ENCODE measurements around the gene SPECC1L.
"Not testable (repeated sequence)": the region's sequence is repeated elsewhere in the genome, so short reads cannot be mapped to it uniquely, and the experiment has no call there.

SPECC1L gene

GRCh38 chr22:24270556-24271385 is at the start of gene SPECC1L:
TSS of gene SPECC1L (plus strand) at chr22:24270831. CDS start at chr22:24302232, 31,401 bp downstream.
- DNase-seq: peak; percentile 17

DNA sequence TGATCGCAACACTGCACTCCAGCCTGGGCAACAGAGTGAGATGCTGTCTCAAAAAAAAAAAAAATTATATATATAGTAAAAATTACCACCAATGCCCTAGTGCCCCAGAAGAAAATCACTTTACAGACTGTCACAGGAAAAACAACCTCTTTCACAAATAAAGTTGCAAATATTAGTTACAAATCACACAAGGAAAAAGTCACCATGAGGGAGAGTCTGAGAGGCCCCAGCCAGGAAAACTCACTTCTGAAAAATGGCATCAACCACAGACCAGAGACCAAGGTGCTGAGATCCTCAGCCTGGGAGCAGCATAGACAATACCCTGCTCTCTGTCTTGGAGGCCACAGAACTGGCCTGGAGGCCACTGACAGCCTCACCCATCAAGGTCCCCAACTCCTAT is 46.2 kb upstream of the SPECC1L start:
- no peak for DNase-seq

- no peak for DNase-seq
Measured at GRCh38 chr22:24225044-24225601, 45.5 kb upstream of the SPECC1L start.

DNA sequence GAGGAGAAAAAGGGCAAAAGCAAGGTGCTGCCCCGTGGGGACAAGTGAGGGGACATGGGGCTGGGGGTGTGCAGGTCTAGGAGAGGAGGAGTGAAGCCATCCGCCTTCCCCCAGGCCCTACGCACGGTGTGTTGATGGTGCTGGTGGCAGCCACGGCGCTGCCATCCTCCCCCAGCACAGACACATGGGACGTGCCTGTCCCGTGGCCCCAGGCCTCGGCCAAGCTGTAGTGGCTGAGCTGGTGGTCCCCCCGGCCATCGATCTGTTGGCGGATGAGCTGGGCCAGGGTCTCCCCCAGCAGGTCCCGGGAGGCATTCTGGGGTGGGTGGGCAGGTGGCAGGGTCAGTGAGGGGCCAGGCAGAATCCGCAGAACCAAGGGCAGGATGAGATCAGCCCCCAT is 44.7 kb upstream of the SPECC1L start:
- DNase-seq: no peak

GRCh38 chr22:24230911-24231656 is 39.5 kb upstream of the SPECC1L start:
- DNase-seq: no peak

- no peak for DNase-seq
Measured at GRCh38 chr22:24231706-24232105, 38.9 kb upstream of the SPECC1L start.

- DNase-seq: no peak
Measured at GRCh38 chr22:24232124-24232523, 38.5 kb upstream of the SPECC1L start.

DNA sequence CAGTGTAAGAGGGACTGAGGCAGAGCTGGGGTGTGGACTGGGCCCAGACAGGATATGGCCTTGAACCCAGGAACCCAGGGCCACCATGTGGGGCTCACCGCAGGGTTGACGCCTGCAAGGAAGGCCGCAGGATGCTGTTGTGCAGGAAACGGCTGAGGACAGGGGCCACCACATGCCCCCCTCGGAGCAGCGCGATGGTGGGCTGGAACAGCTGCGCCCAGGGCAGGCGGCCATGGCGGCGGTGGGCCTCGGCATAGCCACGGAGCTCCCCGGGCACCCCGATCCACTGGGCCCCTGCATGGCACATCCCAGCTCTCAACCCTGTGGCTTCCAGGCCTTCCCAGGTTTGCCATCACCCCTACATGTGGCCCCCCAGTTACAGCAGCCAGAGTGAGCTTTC is 37.9 kb upstream of the SPECC1L start:
- DNase-seq: no peak

DNA sequence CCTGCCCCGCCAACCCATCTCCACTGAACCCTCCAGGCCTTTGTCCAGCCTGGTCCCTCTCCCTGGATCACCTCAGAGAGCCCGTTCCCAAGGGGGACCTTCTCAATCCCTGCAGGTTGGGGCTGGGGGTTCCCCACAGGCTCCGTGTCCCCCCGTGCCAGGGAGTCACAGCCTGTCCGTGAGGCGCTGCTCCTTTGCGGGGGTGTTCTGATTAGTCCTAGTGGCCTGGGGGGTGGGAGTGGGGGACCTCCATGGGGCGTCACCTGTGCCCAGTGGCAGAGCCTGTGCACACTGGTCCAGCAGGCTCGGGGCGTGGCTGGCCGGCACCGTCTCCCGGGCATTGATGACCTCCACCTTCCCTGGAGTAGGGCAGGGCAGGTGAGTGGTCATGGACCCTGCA is 37.4 kb upstream of the SPECC1L start:
- no peak for DNase-seq

- DNase-seq: no peak
Measured at GRCh38 chr22:24233816-24234215, 36.8 kb upstream of the SPECC1L start.

DNA sequence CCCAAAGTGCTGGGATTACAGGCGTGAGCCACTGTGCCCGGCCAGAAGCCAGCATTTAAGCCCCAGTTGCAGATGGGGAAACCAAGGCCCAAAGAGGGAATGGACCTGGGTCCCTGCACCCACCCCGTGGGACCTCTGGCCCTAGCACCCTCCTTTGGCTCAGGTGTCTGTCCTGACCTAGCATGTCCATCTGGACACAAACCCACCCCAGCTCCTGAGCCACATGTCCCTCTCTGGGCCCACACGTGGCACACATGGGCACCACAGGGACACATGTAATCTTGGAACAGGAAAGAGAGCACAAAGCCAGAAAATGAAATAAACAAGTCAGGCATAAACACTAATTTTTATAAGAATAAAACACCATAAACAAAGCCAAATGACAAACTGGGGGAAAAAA is 35.3 kb upstream of the SPECC1L start:
- DNase-seq: no peak

GRCh38 chr22:24236656-24237055 is 34.0 kb upstream of the SPECC1L start:
- no peak for DNase-seq

GRCh38 chr22:24238101-24238694 is 32.4 kb upstream of the SPECC1L start:
- not testable (repeated sequence) for DNase-seq

DNA sequence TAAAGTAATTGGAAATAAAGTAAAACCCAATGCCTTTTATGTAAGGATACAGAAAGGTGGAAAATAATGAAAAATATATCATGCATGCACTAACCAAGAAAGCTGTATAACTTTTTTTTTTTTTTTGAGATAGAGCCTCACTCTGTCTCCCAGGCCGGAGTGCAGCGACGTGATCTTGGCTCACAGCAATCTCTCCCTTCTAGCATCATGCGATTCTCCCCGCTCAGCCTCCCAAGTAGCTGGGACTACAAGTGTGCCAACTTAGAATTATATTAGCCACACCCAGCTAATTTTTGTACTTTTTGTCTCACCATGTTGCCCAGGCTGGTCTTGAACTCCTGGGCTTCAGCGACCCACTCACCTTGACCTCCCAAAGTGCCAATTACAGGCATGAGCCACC is 30.2 kb upstream of the SPECC1L start:
- no peak for DNase-seq

- not testable (repeated sequence) for DNase-seq
Measured at GRCh38 chr22:24240985-24241692, 29.5 kb upstream of the SPECC1L start.

DNA sequence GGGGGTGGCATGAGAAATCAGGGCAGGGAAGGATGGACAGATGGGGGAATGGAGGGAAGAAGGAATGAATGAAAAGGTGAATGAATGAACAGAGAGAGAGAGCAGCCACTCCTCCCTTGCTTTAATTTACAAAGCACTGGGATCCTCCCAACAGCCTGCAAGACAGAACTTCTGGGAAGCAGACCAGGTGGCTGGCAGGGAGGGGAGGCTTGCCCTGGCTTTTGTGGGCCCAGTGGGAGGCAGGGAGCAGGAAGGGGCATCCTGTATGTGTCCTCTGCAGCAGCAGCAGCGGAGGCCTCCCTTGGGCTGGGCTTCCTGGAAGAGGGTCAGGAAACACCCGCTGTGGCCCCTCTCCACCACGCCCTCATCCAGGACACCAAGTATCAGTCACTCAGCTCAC is 27.2 kb upstream of the SPECC1L start:
- DNase-seq: not testable (repeated sequence)

- no peak for DNase-seq
Measured at GRCh38 chr22:24244144-24244787, 26.4 kb upstream of the SPECC1L start.

DNA sequence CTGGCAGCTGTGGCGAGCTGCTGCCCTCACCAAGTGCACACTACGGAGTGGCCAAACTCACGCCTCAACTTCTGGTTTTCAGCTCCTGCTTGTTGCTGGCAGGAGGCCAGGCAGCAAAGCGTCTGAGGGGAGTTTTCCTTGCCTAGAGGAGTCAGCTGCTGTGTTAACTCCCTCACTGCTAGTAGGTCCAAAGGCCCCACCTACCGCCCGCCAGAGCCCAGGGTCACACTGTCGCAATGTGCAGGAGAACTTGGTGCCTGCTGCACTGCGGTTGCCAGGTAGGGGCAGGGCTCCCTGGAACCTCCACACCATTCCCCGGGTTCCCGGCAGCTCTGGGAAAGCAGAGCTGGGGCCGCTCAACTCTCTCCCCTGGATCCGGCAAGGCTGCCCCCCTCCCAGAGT is 25.6 kb upstream of the SPECC1L start, which contains the start of gene GGT5:
TSS of gene GGT5 (minus strand) at position 53 of the 402 bp plus-strand sequence. CDS start 357 bp downstream, outside the sequence.
- DNase-seq: not testable (repeated sequence)

GRCh38 chr22:24245584-24246561 is 24.8 kb upstream of the SPECC1L start:
- DNase-seq: not testable (repeated sequence)

DNA sequence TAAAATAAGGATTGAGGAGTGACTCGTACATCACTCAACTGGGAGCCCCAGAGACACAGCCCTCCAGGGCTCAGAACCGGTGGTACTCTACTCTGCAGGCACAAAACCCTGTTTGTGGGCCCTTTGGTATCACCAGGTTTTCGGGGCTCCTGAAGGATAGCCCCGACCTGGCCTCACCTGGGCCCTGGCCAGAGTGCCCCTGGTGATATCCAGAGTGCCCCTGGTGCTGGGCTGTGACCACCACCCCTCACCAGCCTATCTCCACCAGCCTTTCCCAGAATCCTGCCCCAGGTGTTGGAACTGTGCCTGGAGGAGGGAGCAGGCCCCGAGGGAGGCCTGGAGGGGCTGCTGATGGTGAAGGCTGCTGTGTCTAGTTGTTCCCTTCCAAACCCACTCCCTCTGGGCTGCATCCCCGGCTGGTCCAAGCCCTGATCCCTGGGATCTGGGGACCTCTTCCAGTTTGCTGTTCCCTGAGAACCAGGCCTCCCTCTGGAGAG is 23.6 kb upstream of the SPECC1L start:
- no peak for DNase-seq

Data from SIG-M5 (cell line).